Measurements from ENCODE around the gene DCANP1. TPM values are rescaled to one million over a fixed set of nuclear protein-coding genes. Genes with fewer than 3 reads are reported as not detected.

Gene DCANP1
- total and polyA plus RNA-seq, 8 donors, result not detected

DNA sequence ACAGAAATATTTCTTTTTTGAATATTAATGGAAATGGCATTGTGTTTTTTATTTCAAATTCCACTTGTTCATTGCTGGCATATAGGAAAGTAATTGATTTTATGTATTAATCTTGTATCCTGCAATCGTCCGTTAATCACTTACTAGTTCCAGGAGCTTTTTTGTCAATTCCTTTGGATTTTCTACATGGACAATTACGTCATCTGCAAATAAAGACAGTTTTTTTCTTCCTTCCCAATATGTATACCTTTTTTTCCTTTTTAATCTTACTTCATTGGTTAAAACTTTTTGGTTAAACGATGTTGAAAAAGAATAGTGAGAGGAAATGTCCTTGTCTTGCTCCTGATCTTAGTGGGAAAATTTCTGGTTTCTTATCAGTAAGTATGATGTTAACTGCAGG is 6.5 kb upstream of the DCANP1 start:
- H3K27me3 ChIP-seq, result no peaks in the 10 kb centered on the region
- ATAC-seq, result no peak
- no peaks in the 10 kb centered on the region for H3K4me1 ChIP-seq
- no peak for FAIRE-seq
- 54 to 69% methylated on average over 4 of the region's 4 CpGs for WGBS, 2 donors
- H3K4me3 ChIP-seq, result no peak overlapping the region
- H3K36me3 ChIP-seq, result no peaks in the 10 kb centered on the region
- no peak for DNase-seq
- H3K9me3 ChIP-seq, result no peaks in the 10 kb centered on the region
- no peak overlapping the region for H3K27ac ChIP-seq
- TF ChIP-seq, protein P1, sequence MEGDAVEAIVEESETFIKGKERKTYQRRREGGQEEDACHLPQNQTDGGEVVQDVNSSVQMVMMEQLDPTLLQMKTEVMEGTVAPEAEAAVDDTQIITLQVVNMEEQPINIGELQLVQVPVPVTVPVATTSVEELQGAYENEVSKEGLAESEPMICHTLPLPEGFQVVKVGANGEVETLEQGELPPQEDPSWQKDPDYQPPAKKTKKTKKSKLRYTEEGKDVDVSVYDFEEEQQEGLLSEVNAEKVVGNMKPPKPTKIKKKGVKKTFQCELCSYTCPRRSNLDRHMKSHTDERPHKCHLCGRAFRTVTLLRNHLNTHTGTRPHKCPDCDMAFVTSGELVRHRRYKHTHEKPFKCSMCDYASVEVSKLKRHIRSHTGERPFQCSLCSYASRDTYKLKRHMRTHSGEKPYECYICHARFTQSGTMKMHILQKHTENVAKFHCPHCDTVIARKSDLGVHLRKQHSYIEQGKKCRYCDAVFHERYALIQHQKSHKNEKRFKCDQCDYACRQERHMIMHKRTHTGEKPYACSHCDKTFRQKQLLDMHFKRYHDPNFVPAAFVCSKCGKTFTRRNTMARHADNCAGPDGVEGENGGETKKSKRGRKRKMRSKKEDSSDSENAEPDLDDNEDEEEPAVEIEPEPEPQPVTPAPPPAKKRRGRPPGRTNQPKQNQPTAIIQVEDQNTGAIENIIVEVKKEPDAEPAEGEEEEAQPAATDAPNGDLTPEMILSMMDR (IDR thresholded peaks at IDR 0.05), result no peak
- intact Hi-C loops (cut with DNase I), result no loop called here

GRCh38 chr5:135452321-135453030 is 5.3 kb upstream of the DCANP1 start, which contains the start of gene TIFAB:
Gene TIFAB, minus strand, starts transcription at chr5:135452351. Its CDS starts 2,412 bp downstream, at chr5:135449939.
- no peak within 1 kb of the TSS for H3K27ac ChIP-seq
- DNase-seq (peak in 1 of 6 donors; percentile 18), FAIRE-seq (no peak), ATAC-seq (no peak)
- intact Hi-C loops (cut with DNase I), result no loop called here
- 66 to 69% methylated on average over 10 of the region's 10 CpGs for WGBS, 2 donors
- H3K4me3 ChIP-seq, result no peak within 1 kb of the TSS
- H3K9me3 ChIP-seq, result no peaks in the 10 kb centered on the region
- H3K36me3 ChIP-seq, result no peaks in the 10 kb centered on the region
- H3K27me3 ChIP-seq, result no peaks in the 10 kb centered on the region
- TF ChIP-seq, protein P1 (IDR thresholded peaks at IDR 0.05), result no peak
- H3K4me1 ChIP-seq, result no peaks in the 10 kb centered on the region

- 76 to 79% methylated on average over 17 of the region's 17 CpGs for WGBS, 2 donors
- peak in 1 of 6 donors; percentile 24 for DNase-seq
- ATAC-seq, result no peak
- H3K4me1 ChIP-seq, result no peaks in the 10 kb centered on the region
- no peak overlapping the region for H3K27ac ChIP-seq
- FAIRE-seq, result no peak
- H3K27me3 ChIP-seq, result no peaks in the 10 kb centered on the region
- H3K9me3 ChIP-seq, result no peaks in the 10 kb centered on the region
- no peaks in the 10 kb centered on the region for H3K36me3 ChIP-seq
- no peak overlapping the region for H3K4me3 ChIP-seq
- intact Hi-C loops (cut with DNase I), result no loop called here
- TF ChIP-seq, protein P1 (IDR thresholded peaks at IDR 0.05), result no peak
Measured at GRCh38 chr5:135451581-135452320, 4.6 kb upstream of the DCANP1 start.

DNA sequence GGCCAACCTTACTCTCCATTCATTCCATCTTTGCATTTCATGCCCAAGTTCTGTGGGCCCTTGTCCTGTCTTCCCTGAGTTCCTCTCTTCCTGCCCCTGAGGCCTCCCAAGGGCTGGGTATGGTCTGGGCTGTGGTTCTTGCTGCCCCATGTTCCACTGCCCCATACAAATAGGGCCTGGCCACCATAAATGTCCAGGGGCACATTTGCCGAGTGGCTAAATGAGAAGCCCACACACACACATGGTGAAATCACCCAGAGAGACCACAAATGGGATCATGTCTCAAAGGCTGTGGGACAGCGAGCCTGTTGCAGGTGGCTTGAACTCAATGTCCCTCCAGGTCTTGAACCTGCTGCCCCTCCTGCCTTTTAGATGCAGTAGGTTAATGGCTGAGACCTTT is 3.8 kb upstream of the DCANP1 start:
- TF ChIP-seq, protein P1 (IDR thresholded peaks at IDR 0.05), result no peak
- no peak for ATAC-seq
- Histone ChIP-seq H3K27ac (no peak overlapping the region), H3K36me3 (no peaks in the 10 kb centered on the region), H3K27me3 (no peaks in the 10 kb centered on the region), H3K4me1 (no peaks in the 10 kb centered on the region), H3K4me3 (no peak overlapping the region), H3K9me3 (no peaks in the 10 kb centered on the region)
- DNase-seq, result no peak
- intact Hi-C loops (cut with DNase I), result no loop called here
- 86% methylated on average over 2 of the region's 2 CpGs for WGBS, 2 donors
- no peak for FAIRE-seq

- no peak overlapping the region for H3K27ac ChIP-seq
- WGBS, 2 donors, result 38 to 53% methylated on average over 3 of the region's 3 CpGs
- no peak overlapping the region for H3K4me3 ChIP-seq
- DNase-seq, result no peak
- no peak for FAIRE-seq
- no peaks in the 10 kb centered on the region for H3K4me1 ChIP-seq
- H3K9me3 ChIP-seq, result no peaks in the 10 kb centered on the region
- no peak for ATAC-seq
- H3K36me3 ChIP-seq, result no peaks in the 10 kb centered on the region
- intact Hi-C loops (cut with DNase I), result no loop called here
- TF ChIP-seq, protein P1 (IDR thresholded peaks at IDR 0.05), result no peak
- no peaks in the 10 kb centered on the region for H3K27me3 ChIP-seq
Measured at GRCh38 chr5:135450336-135450735, 3.2 kb upstream of the DCANP1 start.

Measured in pancreas (tissue), 10 donors.